C1 segment of cervical spinal cord (tissue), 14 donors: ENCODE results near the gene DCAF15.
"Not testable (repeated sequence)": the region's sequence is repeated elsewhere in the genome, so short reads cannot be mapped to it uniquely, and the experiment has no call there.

Experiments
- DNase-seq, 14 donors: peaks; one replicate each; lab custom pipeline; 2025; lab: John Stamatoyannopoulos, UW

Gene DCAF15

GRCh38 chr19:13952154-13952930 is at the start of gene DCAF15:
DCAF15 (plus strand) TSS chr19:13952509; CDS start chr19:13952513, 4 bp downstream.
- DNase-seq = peak; percentile 75 to 99 (median 98)

- DNase-seq = no peak
These were observed 49.2 kb upstream of the DCAF15 start for GRCh38 chr19:13902993-13903555.

GRCh38 chr19:13905634-13906520 is 46.4 kb upstream of the DCAF15 start, which contains the start of the genes BRME1 and CC2D1A:
BRME1 (minus strand) TSS chr19:13906117; CDS start chr19:13904892, 1,225 bp downstream.
CC2D1A (plus strand) TSS chr19:13906201; CDS start chr19:13906442, 241 bp downstream.
- DNase-seq = peak; percentile 21 to 92 (median 81)

- no peak for DNase-seq
These were observed 45.8 kb upstream of the DCAF15 start for GRCh38 chr19:13906521-13906904.

GRCh38 chr19:13906910-13907309 is 45.4 kb upstream of the DCAF15 start:
- no peak for DNase-seq

GRCh38 chr19:13908674-13909073 is 43.6 kb upstream of the DCAF15 start:
- DNase-seq = no peak

- no peak for DNase-seq
These were observed 42.9 kb upstream of the DCAF15 start for GRCh38 chr19:13909430-13909829.

GRCh38 chr19:13913352-13913751 is 39.0 kb upstream of the DCAF15 start:
- DNase-seq = no peak

- no peak for DNase-seq
These were observed 37.5 kb upstream of the DCAF15 start for GRCh38 chr19:13914777-13915176.

GRCh38 chr19:13917888-13918406 is 34.4 kb upstream of the DCAF15 start:
- no peak for DNase-seq

GRCh38 chr19:13918726-13919411 is 33.4 kb upstream of the DCAF15 start:
- no peak for DNase-seq

- no peak for DNase-seq
These were observed 31.8 kb upstream of the DCAF15 start for GRCh38 chr19:13920524-13920923.

GRCh38 chr19:13920940-13921747 is 31.2 kb upstream of the DCAF15 start:
- DNase-seq = peak in 2 of 14 donors; percentile 6 to 38

- DNase-seq = not testable (repeated sequence)
These were observed 30.2 kb upstream of the DCAF15 start for GRCh38 chr19:13922118-13922517.

GRCh38 chr19:13923194-13923987 is 28.9 kb upstream of the DCAF15 start:
- no peak for DNase-seq

- no peak for DNase-seq
These were observed 26.3 kb upstream of the DCAF15 start for GRCh38 chr19:13926010-13926409.

GRCh38 chr19:13926715-13927114 is 25.6 kb upstream of the DCAF15 start:
- no peak for DNase-seq

- no peak for DNase-seq
These were observed 23.0 kb upstream of the DCAF15 start for GRCh38 chr19:13929340-13929739.

GRCh38 chr19:13929956-13930355 is 22.4 kb upstream of the DCAF15 start:
- DNase-seq = no peak
